ENCODE measurements around the gene XIRP2.

Gene XIRP2

GRCh38 chr2:167136879-167137596 is 248.8 kb downstream of the XIRP2 start:
- DNase-seq: no peak

GRCh38 chr2:167140330-167140729 is 252.1 kb downstream of the XIRP2 start:
- no peak for DNase-seq

GRCh38 chr2:167140767-167141166 is 252.5 kb downstream of the XIRP2 start:
- DNase-seq: no peak

- DNase-seq: no peak
Measured at GRCh38 chr2:167142554-167142953, 254.3 kb downstream of the XIRP2 start.

- DNase-seq: no peak
Measured at GRCh38 chr2:167144179-167144898, 256.1 kb downstream of the XIRP2 start.

GRCh38 chr2:167147271-167147941 is 259.1 kb downstream of the XIRP2 start:
- no peak for DNase-seq

GRCh38 chr2:167151894-167152293 is 263.6 kb downstream of the XIRP2 start:
- DNase-seq: no peak

GRCh38 chr2:167157523-167157922 is 269.2 kb downstream of the XIRP2 start:
- DNase-seq: no peak

- no peak for DNase-seq
Measured at GRCh38 chr2:167177196-167177595, 288.9 kb downstream of the XIRP2 start.

GRCh38 chr2:167181134-167181533 is 292.9 kb downstream of the XIRP2 start:
- no peak for DNase-seq

- DNase-seq: no peak
Measured at GRCh38 chr2:167181688-167182087, 293.4 kb downstream of the XIRP2 start.

GRCh38 chr2:167182403-167182802 is 294.1 kb downstream of the XIRP2 start:
- no peak for DNase-seq

GRCh38 chr2:167183931-167184330 is 295.7 kb downstream of the XIRP2 start:
- DNase-seq: no peak

- no peak for DNase-seq
Measured at GRCh38 chr2:167186465-167186864, 298.2 kb downstream of the XIRP2 start.

GRCh38 chr2:167187049-167187727 is 298.9 kb downstream of the XIRP2 start:
- no peak for DNase-seq

- no peak for DNase-seq
Measured at GRCh38 chr2:167187978-167188967, 300.0 kb downstream of the XIRP2 start.

GRCh38 chr2:167190053-167190452 is 301.8 kb downstream of the XIRP2 start:
- DNase-seq: no peak

- DNase-seq: no peak
Measured at GRCh38 chr2:167191588-167191987, 303.3 kb downstream of the XIRP2 start.

GRCh38 chr2:167192833-167193232 is 304.6 kb downstream of the XIRP2 start:
- DNase-seq: no peak

GRCh38 chr2:167196461-167197252 is 308.4 kb downstream of the XIRP2 start:
- DNase-seq: no peak

GRCh38 chr2:167198009-167198408 is 309.7 kb downstream of the XIRP2 start:
- no peak for DNase-seq

Measured in effector CD4-positive, alpha-beta T cell (primary cell).